Upper lobe of right lung (tissue), 1 donor: ENCODE measurements around the gene SCUBE2. TPM values are rescaled to one million over a fixed set of nuclear protein-coding genes. Genes with fewer than 3 reads are reported as not detected.

Experiments
- ATAC-seq: fragments of 200-7000 bp; cut with Tn5 transposase; one replicate; pipeline ENCODE4 v1.9.1; 2020; ENCODE audit warnings: mild to moderate bottlenecking, moderate library complexity
- DNase-seq: peaks from one replicate; pipeline ENCODE4 v3.0.0-alpha.2; 2020
- H3K27ac ChIP-seq: fragments of 200-600 bp; one replicate; pipeline ENCODE4 v1.8.0; 2022
- H3K27me3 ChIP-seq: fragments of 200-600 bp; one replicate; pipeline ENCODE4 v1.8.0; 2022; ENCODE audit warnings: mild to moderate bottlenecking
- H3K36me3 ChIP-seq: fragments of 200-600 bp; one replicate; pipeline ENCODE4 v1.8.0; 2022
- H3K4me1 ChIP-seq: fragments of 200-600 bp; one replicate; pipeline ENCODE4 v1.8.0; 2022
- H3K4me3 ChIP-seq: fragments of 200-600 bp; one replicate; pipeline ENCODE4 v1.8.0; 2022; ENCODE audit warnings: mild to moderate bottlenecking
- H3K9me3 ChIP-seq: fragments of 200-600 bp; one replicate; pipeline ENCODE4 v1.8.0; 2022
- CTCF ChIP-seq: fragments of 200-600 bp; IDR thresholded peaks from one replicate; pipeline ENCODE4 v1.8.0; 2022; ENCODE audit warnings: antibody characterized with exemption
- intact Hi-C: fragments of 100-400 bp; cut with DNase I; formaldehyde crosslinking; loops from one replicate; pipeline ENCODE4 v1.11.0; 2022
- total RNA-seq: library from RNA; stranded (reverse); fragmentation: NEBNext Ultra II Directional; extraction: Animal tissue kit (Norgen Biotek cat#: 25700); gene quantifications from one replicate; pipeline ENCODE4 v1.2.1, GENCODE V29; 2021
- donor health status: DM: no; HTN: yes; CAD: no; lungs with severe emphysema.

SCUBE2 gene
- total RNA-seq, 1 donor from 2014 or later = 9.9 TPM

GRCh38 chr11:9118277-9118676 is 26.9 kb upstream of the SCUBE2 start:
- no peak for TF ChIP-seq CTCF
- intact Hi-C loops = no loop called here
- DNase-seq (no peak), ATAC-seq (no peak)
- Histone ChIP-seq H3K27ac (no peak overlapping the region), H3K4me3 (no peak overlapping the region), H3K4me1 (no peaks in the 10 kb centered on the region), H3K36me3 (no peaks in the 10 kb centered on the region), H3K9me3 (no peaks in the 10 kb centered on the region), H3K27me3 (no peaks in the 10 kb centered on the region)

- peaks cover 7% of the 10 kb centered on the region for H3K9me3 ChIP-seq
- ATAC-seq = no peak
- no peak for DNase-seq
- no peaks in the 10 kb centered on the region for H3K36me3 ChIP-seq
- intact Hi-C loops = no loop called here
- H3K4me1 ChIP-seq = no peaks in the 10 kb centered on the region
- H3K4me3 ChIP-seq = no peak overlapping the region
- no peak for TF ChIP-seq CTCF
- H3K27me3 ChIP-seq = no peaks in the 10 kb centered on the region
- no peak overlapping the region for H3K27ac ChIP-seq
These were observed 20.7 kb upstream of the SCUBE2 start for GRCh38 chr11:9112075-9112474.

GRCh38 chr11:9109858-9110731 is 18.7 kb upstream of the SCUBE2 start:
- H3K36me3 ChIP-seq = no peaks in the 10 kb centered on the region
- TF ChIP-seq CTCF = no peak
- no peak for ATAC-seq
- no peak overlapping the region for H3K4me3 ChIP-seq
- no peak overlapping the region for H3K27ac ChIP-seq
- peaks cover 7% of the 10 kb centered on the region for H3K9me3 ChIP-seq
- no peak for DNase-seq
- intact Hi-C loops = no loop called here
- H3K4me1 ChIP-seq = no peaks in the 10 kb centered on the region
- no peaks in the 10 kb centered on the region for H3K27me3 ChIP-seq

GRCh38 chr11:9104580-9104979 is 13.2 kb upstream of the SCUBE2 start:
- no peak overlapping the region for H3K4me3 ChIP-seq
- no peak for DNase-seq
- no peak for ATAC-seq
- H3K27me3 ChIP-seq = no peaks in the 10 kb centered on the region
- H3K27ac ChIP-seq = no peak overlapping the region
- intact Hi-C loops = no loop called here
- no peaks in the 10 kb centered on the region for H3K4me1 ChIP-seq
- no peak for TF ChIP-seq CTCF
- H3K36me3 ChIP-seq = no peaks in the 10 kb centered on the region
- no peaks in the 10 kb centered on the region for H3K9me3 ChIP-seq

- no peak for TF ChIP-seq CTCF
- Histone ChIP-seq H3K4me3 (no peak overlapping the region), H3K27ac (no peak overlapping the region), H3K9me3 (no peaks in the 10 kb centered on the region), H3K27me3 (no peaks in the 10 kb centered on the region), H3K4me1 (no peaks in the 10 kb centered on the region), H3K36me3 (no peaks in the 10 kb centered on the region)
- ATAC-seq = peak; percentile 81
- intact Hi-C loops = no loop called here
- DNase-seq = peak; percentile 66
These were observed 12.3 kb upstream of the SCUBE2 start for GRCh38 chr11:9103542-9104276.
